Measurements from ENCODE around the gene OR4D2.
A peak's percentile ranks its signal among the peaks of the same experiment; 100 is the strongest.

Gene OR4D2

DNA sequence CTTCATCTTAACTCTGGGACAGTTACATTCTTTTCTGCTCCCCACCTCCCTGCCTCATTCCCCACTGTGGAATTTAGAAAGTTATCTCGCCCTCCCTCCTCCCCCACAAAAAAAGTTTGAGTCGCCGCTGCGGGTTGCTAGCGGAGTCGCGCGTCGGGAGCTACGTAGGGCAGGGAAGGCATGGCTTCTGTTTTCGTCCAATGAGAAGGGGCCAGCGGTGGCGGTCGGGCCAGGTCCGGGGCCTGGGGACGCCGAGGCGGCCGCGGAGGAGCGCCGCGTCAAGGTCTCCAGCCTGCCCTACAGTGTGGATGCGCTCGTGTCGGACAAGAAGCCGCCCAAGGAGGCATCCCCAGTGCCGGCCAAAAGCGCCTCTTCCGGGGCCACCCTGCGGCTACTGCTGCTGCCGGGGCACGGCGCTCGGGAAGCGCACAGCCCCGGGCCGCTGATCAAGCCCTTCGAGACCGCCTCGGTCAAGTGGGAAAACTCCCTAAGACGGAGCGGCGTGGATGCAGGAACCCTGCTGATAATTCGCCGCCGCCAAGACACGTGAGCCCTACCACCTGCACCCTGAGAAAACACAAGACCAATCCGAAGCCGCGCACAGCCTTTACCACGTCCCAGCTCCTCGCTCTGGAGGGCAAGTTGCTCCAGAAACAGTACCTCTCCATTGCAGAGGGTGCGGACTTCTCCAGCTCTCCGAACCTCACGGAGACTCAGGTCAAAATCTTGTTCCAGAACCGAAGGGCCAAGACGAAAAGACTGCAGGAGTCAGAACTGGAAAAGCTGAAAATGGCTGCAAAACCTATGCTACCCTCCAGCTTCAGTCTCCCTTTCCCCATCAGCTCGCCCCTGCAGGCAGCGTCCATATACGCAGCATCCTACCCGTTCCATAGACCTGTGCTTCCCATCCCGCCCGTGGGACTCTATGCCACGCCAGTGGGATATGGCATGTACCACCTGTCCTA lies 9.7 kb upstream of the OR4D2 start:
- Mint-ChIP-seq H3K27me3 (no peaks in the 10 kb centered on the region), H3K36me3 (ENCODE audit: low read depth) (no peaks in the 10 kb centered on the region), H3K4me3 (peak overlapping the region; percentile 84), H3K4me1 (ENCODE audit: low read depth) (peaks cover 52% of the 10 kb centered on the region), H3K27ac (peak overlapping the region; percentile 81), H3K9me3 (no peaks in the 10 kb centered on the region)

GRCh38 chr17:58158181-58158580 lies 8.6 kb upstream of the OR4D2 start:
- H3K27me3 Mint-ChIP-seq: no peaks in the 10 kb centered on the region
- no peaks in the 10 kb centered on the region for H3K36me3 Mint-ChIP-seq (ENCODE audit: low read depth)
- no peaks in the 10 kb centered on the region for H3K9me3 Mint-ChIP-seq
- H3K4me1 Mint-ChIP-seq (ENCODE audit: low read depth): peaks cover 41% of the 10 kb centered on the region
- no peak overlapping the region for H3K4me3 Mint-ChIP-seq
- no peak overlapping the region for H3K27ac Mint-ChIP-seq

- Mint-ChIP-seq H3K4me1 (ENCODE audit: low read depth) (peaks cover 14% of the 10 kb centered on the region), H3K4me3 (no peak overlapping the region), H3K27ac (no peak overlapping the region), H3K9me3 (no peaks in the 10 kb centered on the region), H3K27me3 (no peaks in the 10 kb centered on the region), H3K36me3 (ENCODE audit: low read depth) (no peaks in the 10 kb centered on the region)
These were observed 5.2 kb upstream of the OR4D2 start for GRCh38 chr17:58161566-58161965.

- Mint-ChIP-seq H3K36me3 (ENCODE audit: low read depth) (no peaks in the 10 kb centered on the region), H3K4me1 (ENCODE audit: low read depth) (peaks cover 28% of the 10 kb centered on the region), H3K4me3 (no peak overlapping the region), H3K27ac (no peak overlapping the region), H3K27me3 (no peaks in the 10 kb centered on the region), H3K9me3 (no peaks in the 10 kb centered on the region)
These were observed 801 bp upstream of the OR4D2 start for GRCh38 chr17:58165981-58166380.

GRCh38 chr17:58170622-58171021 lies 3.8 kb downstream of the OR4D2 start:
- H3K27ac Mint-ChIP-seq: peak overlapping the region; percentile 69
- no peak overlapping the region for H3K4me3 Mint-ChIP-seq
- H3K4me1 Mint-ChIP-seq (ENCODE audit: low read depth): peaks cover 39% of the 10 kb centered on the region
- H3K27me3 Mint-ChIP-seq: no peaks in the 10 kb centered on the region
- no peaks in the 10 kb centered on the region for H3K9me3 Mint-ChIP-seq
- no peaks in the 10 kb centered on the region for H3K36me3 Mint-ChIP-seq (ENCODE audit: low read depth)

DNA sequence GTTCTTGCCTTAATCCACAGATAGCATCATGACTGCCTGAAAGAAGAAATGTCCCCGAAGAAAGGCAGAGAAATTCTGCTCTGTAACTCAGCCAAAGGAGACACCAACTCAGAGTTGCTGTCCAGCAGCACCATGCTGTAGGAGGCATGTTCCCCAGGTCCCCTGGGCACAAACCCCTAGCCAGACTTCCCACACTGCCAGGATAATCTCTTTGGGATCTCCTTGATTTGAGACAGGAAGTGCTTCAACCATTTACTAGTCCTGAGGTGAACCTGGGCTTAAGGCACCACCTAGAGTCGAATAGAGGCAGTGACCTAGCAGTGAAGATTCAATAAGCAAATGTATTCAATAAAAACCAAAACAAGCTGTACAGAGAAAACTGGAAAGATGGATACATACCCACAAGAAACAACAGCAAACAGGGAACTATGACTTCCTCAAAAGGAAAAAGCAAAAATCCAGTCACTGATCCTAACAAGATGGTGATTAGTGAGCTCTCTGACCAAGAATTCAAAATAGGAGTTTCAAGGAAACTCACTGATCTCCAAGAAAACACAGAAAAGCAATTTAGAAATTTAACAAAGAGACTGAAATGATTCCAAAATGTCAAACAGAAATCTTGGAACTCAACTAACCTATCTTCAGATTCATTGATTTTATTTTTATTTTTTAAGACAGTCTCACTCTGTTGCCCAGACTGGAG lies 5.7 kb downstream of the OR4D2 start:
- peaks cover 2% of the 10 kb centered on the region for H3K27me3 Mint-ChIP-seq
- peaks cover 39% of the 10 kb centered on the region for H3K4me1 Mint-ChIP-seq (ENCODE audit: low read depth)
- no peak overlapping the region for H3K27ac Mint-ChIP-seq
- no peaks in the 10 kb centered on the region for H3K36me3 Mint-ChIP-seq (ENCODE audit: low read depth)
- H3K4me3 Mint-ChIP-seq: no peak overlapping the region
- no peaks in the 10 kb centered on the region for H3K9me3 Mint-ChIP-seq

GRCh38 chr17:58174871-58175270 lies 8.1 kb downstream of the OR4D2 start:
- Mint-ChIP-seq H3K27me3 (peaks cover 2% of the 10 kb centered on the region), H3K36me3 (ENCODE audit: low read depth) (no peaks in the 10 kb centered on the region), H3K9me3 (no peaks in the 10 kb centered on the region), H3K27ac (no peak overlapping the region), H3K4me1 (ENCODE audit: low read depth) (peaks cover 25% of the 10 kb centered on the region), H3K4me3 (no peak overlapping the region)

DNA sequence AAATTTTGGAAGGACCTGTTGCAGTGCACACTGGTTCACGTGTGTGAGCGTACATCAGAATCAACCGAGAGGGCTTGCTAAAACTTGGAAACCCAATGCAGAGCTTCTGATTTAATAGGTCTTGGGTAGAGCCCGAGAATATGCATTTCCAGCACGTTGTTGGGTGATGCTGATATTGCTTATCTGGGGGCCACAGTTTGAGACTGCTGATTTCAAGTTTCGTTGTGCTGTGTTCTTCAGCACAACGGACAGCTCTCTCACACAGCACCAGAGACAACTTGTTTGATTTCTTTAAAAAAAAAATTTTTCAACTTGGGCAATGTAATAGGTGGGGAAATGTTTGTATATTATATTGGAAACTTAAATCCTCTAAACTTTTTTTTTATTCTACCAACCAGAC lies 9.4 kb downstream of the OR4D2 start:
- Mint-ChIP-seq H3K36me3 (ENCODE audit: low read depth) (no peaks in the 10 kb centered on the region), H3K4me1 (ENCODE audit: low read depth) (peaks cover 14% of the 10 kb centered on the region), H3K9me3 (no peaks in the 10 kb centered on the region), H3K4me3 (no peak overlapping the region), H3K27ac (no peak overlapping the region), H3K27me3 (peaks cover 2% of the 10 kb centered on the region)

- Mint-ChIP-seq H3K4me1 (ENCODE audit: low read depth) (no peaks in the 10 kb centered on the region), H3K27me3 (peaks cover 2% of the 10 kb centered on the region), H3K4me3 (no peak overlapping the region), H3K36me3 (ENCODE audit: low read depth) (no peaks in the 10 kb centered on the region), H3K27ac (no peak overlapping the region), H3K9me3 (no peaks in the 10 kb centered on the region)
These were observed 15.0 kb downstream of the OR4D2 start for GRCh38 chr17:58181796-58182195.

DNA sequence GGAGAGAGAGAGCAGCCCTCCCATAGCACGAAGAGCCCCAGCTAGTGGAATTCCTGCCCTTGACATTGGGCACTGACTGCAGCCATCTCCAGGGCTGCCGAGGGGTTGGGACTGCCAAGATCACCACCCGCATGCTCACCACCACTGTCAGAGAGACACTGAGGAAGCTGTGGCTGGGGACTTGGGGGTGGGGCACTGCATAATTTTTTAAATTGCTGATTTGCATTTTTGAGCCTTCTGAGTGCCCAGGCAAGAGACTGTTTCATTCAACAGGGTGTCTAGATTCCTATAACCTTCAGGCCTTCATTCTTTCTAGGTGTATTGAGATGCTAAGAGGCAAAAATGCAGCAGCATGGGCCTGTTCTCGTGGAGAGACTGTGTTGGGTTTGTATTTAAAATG lies 16.7 kb downstream of the OR4D2 start:
- no peaks in the 10 kb centered on the region for H3K27me3 Mint-ChIP-seq
- no peaks in the 10 kb centered on the region for H3K36me3 Mint-ChIP-seq (ENCODE audit: low read depth)

DNA sequence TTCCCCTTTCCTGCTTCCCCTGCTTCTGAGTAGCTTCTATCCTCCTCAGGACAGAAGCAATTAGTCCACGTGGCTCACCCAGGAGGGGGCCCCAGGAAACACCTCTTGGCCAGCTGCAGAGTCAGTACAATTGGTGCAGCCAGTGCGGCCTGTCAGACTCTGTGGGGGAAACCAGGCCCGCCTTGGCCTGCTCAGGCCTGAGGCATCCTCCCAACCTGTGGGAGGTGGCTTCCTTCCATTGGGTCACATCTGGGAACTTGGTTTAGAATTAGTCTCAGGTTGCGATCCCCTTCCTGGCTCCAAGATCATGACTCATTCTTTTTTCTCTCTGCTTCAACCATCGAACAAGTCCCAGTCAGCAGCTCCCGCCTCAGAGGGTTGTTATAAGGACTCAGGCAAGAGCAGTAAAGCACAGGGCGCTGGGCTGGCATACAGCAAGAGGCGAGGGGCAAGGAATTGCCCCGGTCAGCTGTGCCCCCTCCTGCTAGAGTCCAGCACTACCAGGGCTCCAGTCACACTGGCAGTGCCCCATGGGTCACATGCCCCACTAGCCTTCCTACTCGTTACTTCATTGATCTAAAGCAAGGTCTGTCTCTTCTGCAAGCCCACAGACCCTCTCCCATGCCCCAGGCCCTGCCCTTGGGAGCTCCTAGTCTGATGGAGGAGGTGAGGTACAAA lies 17.7 kb downstream of the OR4D2 start:
- H3K4me1 Mint-ChIP-seq (ENCODE audit: low read depth): no peaks in the 10 kb centered on the region
- no peaks in the 10 kb centered on the region for H3K9me3 Mint-ChIP-seq
- peaks cover under 1% of the 10 kb centered on the region for H3K27me3 Mint-ChIP-seq
- H3K36me3 Mint-ChIP-seq (ENCODE audit: low read depth): no peaks in the 10 kb centered on the region
- no peak overlapping the region for H3K27ac Mint-ChIP-seq
- no peak overlapping the region for H3K4me3 Mint-ChIP-seq

More for the DNA sequence above, 16.7 kb downstream of the OR4D2 start:
- no peaks in the 10 kb centered on the region for H3K4me1 Mint-ChIP-seq (ENCODE audit: low read depth)
- no peak overlapping the region for H3K27ac Mint-ChIP-seq
- no peak overlapping the region for H3K4me3 Mint-ChIP-seq
- H3K9me3 Mint-ChIP-seq: no peaks in the 10 kb centered on the region

DNA sequence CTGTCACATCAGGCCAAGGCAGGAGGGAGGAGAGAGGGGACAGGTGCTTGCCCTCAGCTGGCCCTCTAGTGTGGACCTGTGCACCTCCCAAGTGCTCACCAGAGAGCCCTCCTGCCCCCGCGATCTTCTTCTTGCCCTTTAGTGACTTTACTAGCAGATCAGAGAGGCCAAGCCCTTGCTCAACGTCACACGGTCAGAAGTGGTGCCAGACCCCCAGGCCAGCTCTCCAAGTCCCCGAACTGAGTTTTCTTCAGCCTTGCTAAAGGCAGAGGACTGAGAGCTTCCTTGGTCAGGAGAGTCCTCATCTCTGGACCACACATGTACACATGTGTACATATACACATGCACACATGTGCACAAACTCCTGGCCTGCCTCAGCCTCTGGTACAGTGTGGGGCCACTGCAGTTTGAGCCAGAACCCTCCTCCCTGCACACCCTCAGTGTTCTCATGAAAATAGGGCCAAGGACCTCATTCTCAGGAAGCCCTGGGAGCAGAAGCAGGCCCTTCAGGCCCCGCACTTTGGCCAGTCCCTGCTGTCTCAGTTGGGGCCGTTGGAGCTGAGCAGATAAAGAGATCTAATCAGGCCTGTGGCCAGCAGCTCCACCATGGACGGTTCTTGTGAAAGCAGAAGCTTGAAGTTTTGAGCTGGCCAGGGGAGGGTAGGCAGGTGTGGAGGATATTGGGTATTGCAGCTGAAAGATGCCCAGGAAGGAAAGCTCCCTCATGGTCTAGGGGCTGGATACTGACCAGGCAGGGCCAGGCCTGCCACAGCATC lies 18.4 kb downstream of the OR4D2 start:
- H3K27me3 Mint-ChIP-seq: peaks cover 6% of the 10 kb centered on the region
- no peaks in the 10 kb centered on the region for H3K4me1 Mint-ChIP-seq (ENCODE audit: low read depth)
- H3K4me3 Mint-ChIP-seq: no peak overlapping the region
- H3K9me3 Mint-ChIP-seq: no peaks in the 10 kb centered on the region
- no peak overlapping the region for H3K27ac Mint-ChIP-seq
- no peaks in the 10 kb centered on the region for H3K36me3 Mint-ChIP-seq (ENCODE audit: low read depth)

- no peaks in the 10 kb centered on the region for H3K9me3 Mint-ChIP-seq
- no peak overlapping the region for H3K27ac Mint-ChIP-seq
- H3K4me1 Mint-ChIP-seq (ENCODE audit: low read depth): no peaks in the 10 kb centered on the region
- H3K4me3 Mint-ChIP-seq: no peak overlapping the region
- peaks cover 6% of the 10 kb centered on the region for H3K27me3 Mint-ChIP-seq
- no peaks in the 10 kb centered on the region for H3K36me3 Mint-ChIP-seq (ENCODE audit: low read depth)
These were observed 19.8 kb downstream of the OR4D2 start for GRCh38 chr17:58186591-58186990.

DNA sequence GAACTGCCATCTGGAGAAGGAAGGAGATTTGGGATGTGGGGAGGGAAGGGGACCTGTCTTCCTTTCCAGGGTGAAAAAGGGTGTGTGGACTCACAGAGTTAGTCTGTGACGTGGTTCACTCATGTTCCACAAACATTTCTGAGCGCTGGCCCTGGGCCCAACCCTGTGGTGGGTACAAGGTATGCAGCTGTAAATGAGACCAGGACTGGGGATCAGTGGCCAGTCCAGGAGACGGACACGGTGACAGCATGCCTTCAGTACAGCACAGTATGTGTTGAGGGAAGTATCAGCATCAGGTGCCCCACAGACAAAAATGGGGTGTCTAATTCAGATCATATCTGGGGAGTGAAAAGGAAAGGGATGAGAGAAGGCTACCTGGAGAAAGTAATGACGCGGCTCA lies 20.3 kb downstream of the OR4D2 start:
- Mint-ChIP-seq H3K36me3 (ENCODE audit: low read depth) (no peaks in the 10 kb centered on the region), H3K27me3 (peaks cover 6% of the 10 kb centered on the region), H3K4me1 (ENCODE audit: low read depth) (no peaks in the 10 kb centered on the region), H3K9me3 (no peaks in the 10 kb centered on the region), H3K27ac (no peak overlapping the region), H3K4me3 (no peak overlapping the region)
